ENCODE measurements around the gene HMGCS1.

DNA sequence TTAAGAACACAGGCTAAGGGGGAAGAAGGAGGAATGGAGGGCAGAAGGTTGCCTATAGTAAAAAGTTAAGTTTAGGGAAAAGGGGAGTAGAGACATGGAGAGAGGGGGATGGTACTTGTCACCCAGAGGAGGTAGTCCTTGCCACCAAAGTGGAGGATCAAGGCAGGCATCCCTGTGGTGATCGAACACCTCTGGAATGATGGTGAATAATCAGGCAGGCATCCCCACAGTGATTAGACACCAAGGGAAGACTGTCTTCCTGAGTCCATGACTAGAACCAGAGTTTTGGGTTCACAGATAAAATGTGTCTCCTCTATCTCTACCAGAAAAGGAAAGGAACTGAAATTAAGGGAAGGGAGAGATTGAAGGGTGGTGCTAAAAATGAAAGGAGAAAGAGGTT is 19.2 kb upstream of the HMGCS1 start:
- TF ChIP-seq, protein P1, sequence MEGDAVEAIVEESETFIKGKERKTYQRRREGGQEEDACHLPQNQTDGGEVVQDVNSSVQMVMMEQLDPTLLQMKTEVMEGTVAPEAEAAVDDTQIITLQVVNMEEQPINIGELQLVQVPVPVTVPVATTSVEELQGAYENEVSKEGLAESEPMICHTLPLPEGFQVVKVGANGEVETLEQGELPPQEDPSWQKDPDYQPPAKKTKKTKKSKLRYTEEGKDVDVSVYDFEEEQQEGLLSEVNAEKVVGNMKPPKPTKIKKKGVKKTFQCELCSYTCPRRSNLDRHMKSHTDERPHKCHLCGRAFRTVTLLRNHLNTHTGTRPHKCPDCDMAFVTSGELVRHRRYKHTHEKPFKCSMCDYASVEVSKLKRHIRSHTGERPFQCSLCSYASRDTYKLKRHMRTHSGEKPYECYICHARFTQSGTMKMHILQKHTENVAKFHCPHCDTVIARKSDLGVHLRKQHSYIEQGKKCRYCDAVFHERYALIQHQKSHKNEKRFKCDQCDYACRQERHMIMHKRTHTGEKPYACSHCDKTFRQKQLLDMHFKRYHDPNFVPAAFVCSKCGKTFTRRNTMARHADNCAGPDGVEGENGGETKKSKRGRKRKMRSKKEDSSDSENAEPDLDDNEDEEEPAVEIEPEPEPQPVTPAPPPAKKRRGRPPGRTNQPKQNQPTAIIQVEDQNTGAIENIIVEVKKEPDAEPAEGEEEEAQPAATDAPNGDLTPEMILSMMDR (IDR thresholded peaks at IDR 0.05) = no peak
- no peak for TF ChIP-seq POLR2A (IDR thresholded peaks at IDR 0.05)

Measured in adrenal gland (tissue), 5 donors.